Measurements from ENCODE around the gene HABP2.

GRCh38 chr10:113555751-113556150 is 2.9 kb downstream of the HABP2 start:
- TF ChIP-seq POLR2AphosphoS5 (IDR thresholded peaks at IDR 0.05; ENCODE audit: low read depth, low read length) = no peak
- TF ChIP-seq POLR2A (IDR thresholded peaks at IDR 0.05; ENCODE audit: low read depth, low read length) = no peak
